Measurements from ENCODE around the gene PARP9.
A peak's percentile ranks its signal among the peaks of the same experiment; 100 is the strongest.
"Not testable (repeated sequence)": the region's sequence is repeated elsewhere in the genome, so short reads cannot be mapped to it uniquely, and the experiment has no call there.

Gene PARP9

DNA sequence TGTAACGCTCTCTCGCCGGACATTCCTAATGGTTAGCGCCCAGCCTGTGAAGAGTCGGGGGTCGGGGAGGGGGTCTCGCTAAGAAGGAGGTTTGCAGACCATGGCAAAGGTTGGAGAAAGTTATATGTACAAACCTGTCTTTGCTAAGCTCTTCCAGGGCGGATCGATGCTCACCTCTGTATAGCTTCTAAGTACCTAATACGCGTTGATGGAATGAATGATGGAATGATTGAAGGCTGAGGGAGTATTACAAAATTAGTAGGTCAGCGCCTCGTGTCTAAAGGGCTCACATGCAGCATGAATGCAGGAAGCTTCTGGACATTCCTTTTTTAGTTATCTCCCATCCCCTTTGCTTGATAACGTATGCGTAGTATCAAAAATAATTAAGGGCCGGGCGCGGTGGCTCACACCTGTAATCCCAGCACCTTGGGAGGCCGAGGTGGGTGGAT lies 49.1 kb downstream of the PARP9 start:
- Mint-ChIP-seq H3K4me3 (peak overlapping the region; percentile 85 to 87), H3K4me1 (peaks cover 47% of the 10 kb centered on the region)

DNA sequence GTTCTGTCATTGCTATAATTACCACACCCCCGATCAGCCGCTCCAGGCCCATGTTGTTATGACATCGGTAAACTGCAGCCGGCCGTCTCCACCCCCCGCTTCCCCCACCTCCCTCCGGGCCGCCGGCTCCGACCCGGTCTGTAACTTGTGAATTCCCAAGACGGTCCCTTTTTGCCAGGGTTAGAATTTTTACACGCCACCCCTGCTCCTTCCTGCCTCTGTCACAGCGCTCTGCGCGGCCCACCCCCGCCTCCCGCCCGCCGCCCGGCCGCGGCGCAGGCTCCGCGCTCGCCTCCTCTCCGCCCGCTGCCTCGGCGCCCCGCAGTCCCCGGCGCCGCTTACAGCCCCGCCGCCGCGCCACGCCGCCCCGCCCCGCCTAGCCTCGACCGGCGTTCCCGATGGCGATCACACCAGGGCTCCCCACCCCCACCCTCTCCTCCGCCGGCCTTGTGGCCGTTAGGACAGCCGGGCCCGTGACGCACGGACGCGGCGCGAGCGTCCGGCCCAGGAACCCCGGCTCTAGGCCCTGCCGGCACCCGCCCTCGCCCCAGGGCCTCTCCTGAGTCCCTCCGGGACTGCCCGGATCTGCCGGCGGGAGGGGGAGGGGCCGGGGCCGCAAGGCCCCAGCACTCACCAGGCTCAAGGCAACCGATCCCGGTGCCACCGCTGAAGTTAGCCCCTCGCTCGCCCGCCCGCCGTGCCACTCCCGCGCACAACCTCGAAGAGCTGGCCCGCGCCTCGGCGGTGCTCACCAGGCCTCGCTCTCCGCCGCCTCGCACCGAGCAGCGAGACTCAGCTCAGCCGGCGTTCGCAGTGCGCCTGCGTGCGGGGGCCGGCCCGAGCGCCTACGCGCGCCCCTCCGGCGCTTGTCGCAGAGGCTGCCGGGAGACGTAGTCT lies 49.7 kb downstream of the PARP9 start, which contains the start of gene KPNA1:
KPNA1 (minus strand) TSS at position 817 of the 897 bp plus-strand sequence. CDS start 18,374 bp downstream, outside the sequence.
- H3K4me1 Mint-ChIP-seq = peaks cover 54% of the 10 kb centered on the region
- peak within 1 kb of the TSS; percentile 72 to 97 for H3K27ac Mint-ChIP-seq
- peaks cover 10% of the 10 kb centered on the region for H3K27me3 Mint-ChIP-seq
- ATAC-seq (peak; percentile 93), DNase-seq (peak; percentile 92 to 93)
- H3K4me3 Mint-ChIP-seq = peak within 1 kb of the TSS; percentile 85 to 87
- peaks cover 7 to 12% of the 10 kb centered on the region in 2 donors for H3K9me3 Mint-ChIP-seq

More for the DNA sequence above, 49.1 kb downstream of the PARP9 start:
- no peak for DNase-seq
- H3K27ac Mint-ChIP-seq = peak overlapping the region in 1 of 2 donors; percentile 56
- ATAC-seq = peak; percentile 9
- peaks cover 10% of the 10 kb centered on the region for H3K27me3 Mint-ChIP-seq
- H3K9me3 Mint-ChIP-seq = peaks cover 2 to 5% of the 10 kb centered on the region in 2 donors

DNA sequence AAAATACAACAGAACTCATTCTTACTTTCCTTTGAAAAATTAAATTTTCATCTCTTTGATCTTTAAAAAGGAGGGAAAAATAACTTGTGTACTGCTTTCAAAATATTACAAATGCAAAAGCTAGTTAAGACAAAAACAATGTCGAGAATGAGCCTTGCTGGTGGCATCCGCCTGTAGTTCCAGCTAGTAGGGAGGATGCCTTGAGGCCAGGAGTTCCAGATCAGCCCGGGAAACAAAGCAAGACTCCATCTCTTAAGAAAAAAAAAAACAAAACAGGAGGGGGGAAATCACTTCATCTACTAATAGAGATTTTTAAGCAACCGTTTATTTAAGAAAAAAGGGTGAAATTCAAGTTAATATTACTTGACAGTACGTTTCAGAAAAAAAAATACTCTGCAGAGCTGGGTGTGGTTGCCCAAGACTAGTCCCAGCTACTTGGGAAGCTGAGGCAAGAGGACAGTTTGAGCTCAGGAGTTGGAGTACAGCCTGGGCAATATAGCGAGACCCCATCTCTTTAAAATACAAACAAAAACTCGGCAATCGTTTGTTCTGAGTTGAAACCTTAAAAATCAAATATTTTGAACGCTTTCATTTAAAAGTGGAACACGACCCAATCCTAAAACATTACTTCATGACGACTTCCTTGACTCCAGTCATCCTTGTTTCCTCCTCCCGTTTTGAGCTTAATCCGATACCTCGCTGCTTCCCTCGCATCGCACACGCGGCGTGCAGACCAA lies 50.5 kb downstream of the PARP9 start:
- Mint-ChIP-seq H3K4me3 (peak overlapping the region; percentile 76 to 87), H3K4me1 (peaks cover 56% of the 10 kb centered on the region), H3K27me3 (peaks cover 3% of the 10 kb centered on the region), H3K9me3 (peaks cover 7 to 12% of the 10 kb centered on the region in 2 donors), H3K27ac (peak overlapping the region; percentile 72 to 92)
- DNase-seq (no peak), ATAC-seq (no peak)

DNA sequence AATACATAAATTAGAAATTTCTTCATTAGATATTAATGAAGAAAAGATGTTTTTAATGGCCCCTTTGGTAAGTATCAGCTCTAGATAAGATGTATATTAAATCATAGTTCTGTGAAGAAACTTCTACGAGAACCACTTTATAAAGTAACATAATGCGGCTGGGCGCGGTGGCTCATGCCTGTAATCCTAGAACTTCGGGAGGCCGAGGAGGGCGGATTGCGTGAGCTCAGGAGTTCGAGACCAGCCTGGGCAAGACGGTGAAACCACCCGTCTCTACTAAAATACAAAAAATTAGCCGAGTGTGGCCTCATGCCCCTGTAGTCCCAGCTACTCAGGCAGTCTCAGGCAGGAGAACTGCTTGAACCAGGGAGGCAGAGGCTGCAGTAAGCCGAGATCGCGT lies 51.8 kb downstream of the PARP9 start:
- Mint-ChIP-seq H3K27me3 (no peaks in the 10 kb centered on the region), H3K4me1 (peaks cover 68% of the 10 kb centered on the region), H3K27ac (no peak overlapping the region), H3K4me3 (no peak overlapping the region), H3K9me3 (peaks cover 7 to 12% of the 10 kb centered on the region in 2 donors)
- DNase-seq (no peak), ATAC-seq (no peak)

DNA sequence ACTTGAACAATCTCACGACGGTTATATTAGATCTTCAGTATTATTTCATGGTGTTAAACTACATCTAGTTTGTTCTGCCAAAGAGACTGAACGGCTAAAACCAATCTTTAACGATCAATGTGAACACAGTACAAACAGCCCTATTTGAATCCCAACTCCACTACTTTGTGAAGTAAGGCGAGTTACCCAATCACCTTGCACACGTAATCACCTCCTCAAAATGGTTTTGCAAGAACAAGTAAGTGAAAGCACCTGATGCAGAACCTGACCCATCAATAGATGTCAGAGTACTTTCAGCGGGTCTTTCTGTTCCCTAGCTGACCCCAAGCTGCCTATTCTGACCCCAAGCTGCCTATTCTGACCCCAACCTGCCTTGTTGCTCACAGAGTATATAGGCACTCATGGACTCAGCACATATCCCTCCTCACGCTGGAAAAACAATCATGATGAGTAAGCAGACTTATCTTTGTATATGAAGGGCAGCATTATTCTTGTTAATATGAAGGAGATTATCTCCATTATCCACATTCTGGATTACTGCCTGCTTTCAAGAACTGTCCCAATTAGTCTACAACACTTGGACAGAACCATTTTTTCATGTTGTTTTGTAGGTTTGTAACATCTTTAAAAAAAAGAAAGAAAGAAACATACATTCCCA lies 53.1 kb downstream of the PARP9 start:
- ATAC-seq (no peak), DNase-seq (no peak)
- H3K9me3 Mint-ChIP-seq = peaks cover 7 to 12% of the 10 kb centered on the region in 2 donors
- no peaks in the 10 kb centered on the region for H3K27me3 Mint-ChIP-seq
- no peak overlapping the region for H3K27ac Mint-ChIP-seq
- no peak overlapping the region for H3K4me3 Mint-ChIP-seq
- peaks cover 77% of the 10 kb centered on the region for H3K4me1 Mint-ChIP-seq

DNA sequence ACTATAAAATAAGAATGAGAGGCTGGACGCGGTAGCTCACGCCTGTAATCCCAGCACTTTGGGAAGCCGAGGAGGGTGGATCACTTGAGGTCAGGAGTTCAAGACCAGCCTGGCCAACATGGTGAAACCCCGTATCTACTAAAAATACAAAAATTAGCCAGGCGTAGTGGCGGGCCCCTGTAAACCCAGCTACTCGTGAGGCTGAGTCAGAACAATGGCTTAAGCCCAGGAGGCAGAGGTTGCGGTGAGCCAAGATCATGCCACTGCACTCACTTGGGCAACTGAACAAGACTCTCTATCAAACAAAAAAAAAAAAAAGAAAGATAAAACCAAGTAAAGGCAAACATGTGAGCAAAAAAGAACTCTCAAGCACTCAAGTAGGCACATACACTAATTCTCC lies 55.2 kb downstream of the PARP9 start:
- not testable (repeated sequence) for DNase-seq, H3K27me3 Mint-ChIP-seq, H3K27ac Mint-ChIP-seq, ATAC-seq, H3K4me3 Mint-ChIP-seq
- Mint-ChIP-seq H3K4me1 (peaks cover 84% of the 10 kb centered on the region), H3K9me3 (peaks cover 7 to 12% of the 10 kb centered on the region in 2 donors)

DNA sequence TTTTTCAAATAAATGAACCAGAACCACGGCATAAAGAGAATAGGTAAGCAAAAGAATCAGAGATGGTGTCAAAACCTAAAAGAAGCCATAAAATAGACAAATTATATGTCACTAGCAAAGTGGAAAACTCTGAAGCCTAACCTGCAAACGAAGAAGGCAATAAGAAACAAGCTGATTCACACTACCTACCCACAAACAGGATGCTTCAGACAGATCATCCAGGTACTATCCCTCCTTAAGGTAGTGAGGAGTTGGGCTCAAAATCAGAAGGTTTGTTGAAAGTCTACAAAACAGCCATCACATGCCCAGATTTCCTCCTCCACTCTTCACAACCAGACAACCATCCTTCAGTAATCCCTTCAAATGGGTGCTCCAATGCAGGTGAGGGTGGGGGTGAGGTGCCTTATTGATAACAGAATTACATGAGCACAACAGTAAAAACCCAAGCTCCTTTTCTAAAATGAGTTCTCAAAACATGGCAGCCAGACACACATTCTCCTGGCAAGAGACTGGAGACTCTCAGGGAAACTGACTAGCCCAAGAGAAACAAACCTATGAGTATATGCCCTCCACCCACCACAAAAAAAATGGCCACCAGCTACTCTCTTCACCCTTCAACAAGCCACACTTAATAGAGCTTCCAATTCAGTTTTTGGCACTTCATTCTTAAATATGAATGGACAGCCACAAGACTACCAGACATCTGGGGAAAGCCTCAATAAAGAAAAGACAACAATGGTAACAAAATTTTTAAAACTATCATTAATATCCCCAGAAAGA lies 55.8 kb downstream of the PARP9 start:
- Mint-ChIP-seq H3K27ac (peak overlapping the region in 1 of 2 donors; percentile 85), H3K27me3 (no peaks in the 10 kb centered on the region), H3K4me1 (peaks cover 78% of the 10 kb centered on the region), H3K4me3 (peak overlapping the region; percentile 52 to 64), H3K9me3 (peaks cover 7 to 12% of the 10 kb centered on the region in 2 donors)
- DNase-seq = no peak
- ATAC-seq = peak; percentile 93

DNA sequence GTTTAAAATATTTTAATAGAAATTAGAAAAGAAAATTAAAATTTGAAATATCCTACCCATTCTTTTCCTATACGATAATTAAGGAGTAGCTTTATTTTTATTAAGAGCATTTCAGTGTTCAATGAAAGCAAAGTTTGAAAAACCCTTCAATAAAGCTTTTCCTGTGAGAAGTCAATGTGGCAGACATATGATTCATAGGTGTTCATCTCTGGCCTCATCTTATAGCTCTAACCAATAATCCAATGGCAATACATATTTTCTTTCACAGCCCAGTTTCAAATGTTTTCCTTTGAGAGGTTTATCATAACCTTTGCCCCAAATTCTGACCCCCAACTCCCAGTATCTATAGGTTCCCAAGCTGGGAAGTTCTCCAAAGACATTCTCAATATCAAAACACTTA lies 57.6 kb downstream of the PARP9 start:
- peak; percentile 59 for ATAC-seq
- no peak for DNase-seq
- H3K4me3 Mint-ChIP-seq = peak overlapping the region in 1 of 2 donors; percentile 28
- H3K27me3 Mint-ChIP-seq = no peaks in the 10 kb centered on the region
- H3K9me3 Mint-ChIP-seq = peaks cover 7 to 12% of the 10 kb centered on the region in 2 donors
- peak overlapping the region in 1 of 2 donors; percentile 38 for H3K27ac Mint-ChIP-seq
- peaks cover 83% of the 10 kb centered on the region for H3K4me1 Mint-ChIP-seq

DNA sequence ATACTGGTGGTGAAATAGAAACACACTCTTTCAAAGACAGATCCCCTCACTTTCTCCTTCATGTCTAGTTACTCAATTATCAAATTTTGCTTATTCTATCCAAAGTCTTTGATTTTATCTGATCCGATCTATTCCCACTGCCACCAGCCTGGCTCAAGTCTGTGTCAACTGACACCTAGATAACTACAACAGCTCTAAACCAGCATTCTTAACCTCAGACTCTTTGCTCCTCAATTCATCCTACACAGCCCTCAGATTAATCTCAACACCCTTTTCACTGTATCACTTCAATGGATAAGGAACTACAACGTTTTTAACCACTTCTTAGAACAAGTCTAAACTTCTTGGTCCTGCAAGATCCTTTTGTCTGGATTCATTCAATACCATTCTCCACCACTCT lies 58.4 kb downstream of the PARP9 start:
- DNase-seq (no peak), ATAC-seq (no peak)
- no peak overlapping the region for H3K4me3 Mint-ChIP-seq
- H3K9me3 Mint-ChIP-seq = peaks cover 7 to 12% of the 10 kb centered on the region in 2 donors
- peak overlapping the region in 1 of 2 donors; percentile 20 for H3K27ac Mint-ChIP-seq
- H3K27me3 Mint-ChIP-seq = no peaks in the 10 kb centered on the region
- peaks cover 83% of the 10 kb centered on the region for H3K4me1 Mint-ChIP-seq

DNA sequence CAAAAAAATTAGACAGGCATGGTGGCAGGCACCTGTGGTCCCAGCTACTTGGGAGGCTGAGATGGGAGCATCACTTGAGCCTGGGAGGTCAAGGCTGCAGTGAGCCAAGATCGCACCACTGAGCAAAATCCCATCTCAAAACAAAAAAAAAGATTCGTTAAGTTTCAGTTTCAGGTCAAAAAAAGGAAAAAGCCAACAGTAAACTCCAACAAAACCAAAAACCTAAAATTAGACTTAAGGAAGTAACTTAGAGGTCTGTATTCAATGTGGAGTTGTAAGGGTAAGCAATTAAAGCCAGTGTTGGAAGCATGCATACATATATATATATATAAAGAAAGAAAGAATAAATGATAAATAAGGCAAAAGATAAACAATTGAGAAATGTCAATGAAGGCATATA lies 61.2 kb downstream of the PARP9 start:
- Mint-ChIP-seq H3K27me3 (no peaks in the 10 kb centered on the region), H3K4me3 (no peak overlapping the region), H3K27ac (peak overlapping the region in 1 of 2 donors; percentile 29), H3K9me3 (no peaks in the 10 kb centered on the region), H3K4me1 (peaks cover 83% of the 10 kb centered on the region)
- DNase-seq = no peak
- ATAC-seq = no peak

DNA sequence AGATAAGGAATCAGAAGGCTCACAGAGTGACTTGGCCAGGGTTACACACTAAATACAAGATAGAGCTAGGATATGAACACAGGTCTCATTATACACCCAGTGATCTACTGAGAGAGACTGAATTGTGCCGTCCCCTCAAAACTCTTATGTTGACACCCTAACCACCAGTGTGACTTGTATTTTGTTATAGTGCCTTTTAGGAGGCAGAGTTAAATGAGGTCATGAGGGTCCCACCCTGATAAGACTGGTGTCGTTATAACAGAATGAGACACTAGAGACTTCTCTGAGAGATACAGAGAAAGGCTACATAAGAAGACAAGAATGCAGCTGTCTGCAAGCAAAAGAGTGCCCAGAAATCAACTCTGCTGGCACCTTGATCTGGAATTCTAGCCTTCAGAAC lies 62.0 kb downstream of the PARP9 start:
- ATAC-seq = no peak
- H3K4me1 Mint-ChIP-seq = peaks cover 85% of the 10 kb centered on the region
- H3K4me3 Mint-ChIP-seq = no peak overlapping the region
- DNase-seq = no peak
- H3K27ac Mint-ChIP-seq = no peak overlapping the region
- no peaks in the 10 kb centered on the region for H3K9me3 Mint-ChIP-seq
- no peaks in the 10 kb centered on the region for H3K27me3 Mint-ChIP-seq

DNA sequence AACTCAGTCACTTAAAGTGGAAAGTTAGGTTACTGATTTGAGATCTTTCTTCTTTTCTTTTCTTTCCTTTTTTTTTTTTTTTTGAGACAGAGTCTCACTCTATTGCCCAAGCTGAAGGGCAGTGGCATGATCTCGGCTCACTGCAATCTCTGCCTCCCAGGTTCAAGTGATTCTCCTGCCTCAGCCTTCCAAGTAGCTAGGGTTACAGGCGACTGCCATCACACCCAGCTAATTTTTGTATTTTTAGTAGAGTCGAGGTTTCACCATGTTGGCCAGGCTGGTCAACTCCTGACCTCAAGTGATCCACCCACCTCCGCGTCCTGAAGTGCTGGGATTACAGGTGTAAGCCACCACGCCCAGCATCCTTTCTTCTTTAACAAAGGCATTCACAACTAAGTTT lies 63.1 kb downstream of the PARP9 start:
- H3K9me3 Mint-ChIP-seq, H3K4me3 Mint-ChIP-seq, ATAC-seq, H3K27me3 Mint-ChIP-seq, DNase-seq: not testable (repeated sequence)
- H3K4me1 Mint-ChIP-seq = peaks cover 88% of the 10 kb centered on the region
- H3K27ac Mint-ChIP-seq = peak overlapping the region in 1 of 2 donors; percentile 72

DNA sequence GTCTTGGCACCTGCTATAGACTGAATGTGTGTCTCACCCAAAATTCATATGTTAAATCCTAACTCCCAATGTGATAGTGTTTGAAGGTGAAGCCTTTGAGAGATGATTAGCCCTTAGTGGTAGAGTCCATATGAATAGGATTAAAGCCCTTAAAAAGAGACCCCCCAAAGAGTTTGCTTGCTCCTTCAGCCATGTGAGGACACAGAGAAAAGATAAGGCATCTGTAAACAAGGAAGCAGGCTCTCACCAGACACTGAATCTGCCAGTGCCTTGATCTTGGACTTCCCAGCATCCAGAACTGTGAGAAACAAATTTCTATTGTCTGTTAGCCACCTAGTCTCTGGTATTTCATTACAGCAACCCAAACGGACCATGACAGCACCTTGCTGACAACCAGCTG lies 65.9 kb downstream of the PARP9 start:
- no peaks in the 10 kb centered on the region for H3K9me3 Mint-ChIP-seq
- DNase-seq = no peak
- H3K27ac Mint-ChIP-seq = no peak overlapping the region
- H3K27me3 Mint-ChIP-seq = no peaks in the 10 kb centered on the region
- no peak for ATAC-seq
- peaks cover 82% of the 10 kb centered on the region for H3K4me1 Mint-ChIP-seq
- peak overlapping the region; percentile 44 to 45 for H3K4me3 Mint-ChIP-seq

DNA sequence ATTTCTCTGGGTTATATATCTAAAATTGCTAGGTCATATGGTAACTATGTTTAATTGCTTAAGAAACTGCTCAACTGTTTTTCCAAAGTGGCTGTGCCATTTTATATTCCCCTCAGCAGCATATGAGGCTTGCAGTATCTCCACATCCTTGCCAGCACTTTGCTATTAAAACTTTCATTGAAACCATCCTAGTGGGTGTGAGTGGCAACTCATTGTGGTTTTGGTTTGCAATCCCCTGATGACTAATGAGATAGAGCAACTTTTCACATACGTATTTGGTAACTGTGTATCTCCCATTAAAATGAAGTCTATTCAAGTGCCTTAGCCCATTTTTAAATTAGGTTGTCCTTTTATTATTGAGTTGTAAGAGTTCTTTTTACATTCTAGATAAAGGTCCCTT lies 66.7 kb downstream of the PARP9 start:
- H3K9me3 Mint-ChIP-seq = no peaks in the 10 kb centered on the region
- H3K27me3 Mint-ChIP-seq = no peaks in the 10 kb centered on the region
- peak; percentile 100 for ATAC-seq
- H3K27ac Mint-ChIP-seq = peak overlapping the region; percentile 31 to 59
- H3K4me1 Mint-ChIP-seq = peaks cover 77% of the 10 kb centered on the region
- DNase-seq = peak; percentile 46 to 62
- peak overlapping the region; percentile 13 to 45 for H3K4me3 Mint-ChIP-seq
